Measurements from ENCODE around the gene LHX3. TPM values are rescaled to one million over a fixed set of nuclear protein-coding genes. Genes with fewer than 3 reads are reported as not detected.

LHX3 gene
- total and polyA plus RNA-seq, 2 of the 8 experiments (the other 6 are each of a cell fraction or from before 2014, with no cell fraction given), result 0.02 TPM; not detected in 1

GRCh38 chr9:136187683-136188586 is 17.0 kb downstream of the LHX3 start (continued):
- TF ChIP-seq HDAC2 (IDR thresholded peaks at IDR 0.05; ENCODE audit: borderline replicate concordance in 1 of 2, low read depth in 2 of 2, low read length in 2 of 2), result no peak

All from H1 (cell line).